Mucosa of rectum (tissue), 2 donors: ENCODE data around the gene PRKG1.
"Not testable (repeated sequence)": the region's sequence is repeated elsewhere in the genome, so short reads cannot be mapped to it uniquely, and the experiment has no call there.

ENCODE experiments used
- H3K27ac ChIP-seq, 2 donors: one replicate each; pipeline ENCODE4 v1.7.0; 2013; ENCODE audit warnings: inconsistent platforms in 2 of 2, low read depth in 2 of 2, low read length in 2 of 2
- H3K27me3 ChIP-seq, 2 donors: one replicate each; pipeline ENCODE4 v1.7.0; 2013; ENCODE audit warnings: low read length in 2 of 2; ENCODE audit not compliant: control insufficient read depth in 2 of 2, insufficient read depth in 2 of 2
- H3K36me3 ChIP-seq, 2 donors: one replicate each; pipeline ENCODE4 v1.7.0; 2013; ENCODE audit warnings: low read length in 2 of 2; ENCODE audit not compliant: control insufficient read depth in 2 of 2, insufficient read depth in 2 of 2
- H3K4me1 ChIP-seq, 2 donors: one replicate each; pipeline ENCODE4 v1.7.0; 2013; ENCODE audit warnings: low read length in 2 of 2, mild to moderate bottlenecking in 1 of 2; ENCODE audit not compliant: control insufficient read depth in 2 of 2, insufficient read depth in 2 of 2
- H3K4me3 ChIP-seq, 2 donors: one replicate each; pipeline ENCODE4 v1.7.0; 2013; ENCODE audit warnings: low read length in 2 of 2
- H3K9ac ChIP-seq, 2 donors: one replicate each; pipeline ENCODE4 v1.7.0; 2013; ENCODE audit warnings: low read length in 2 of 2, low read depth in 1 of 2, mild to moderate bottlenecking in 1 of 2
- H3K9me3 ChIP-seq, 2 donors: one replicate each; pipeline ENCODE4 v1.7.0; 2013; ENCODE audit warnings: low read length in 2 of 2; ENCODE audit not compliant: control insufficient read depth in 2 of 2
- donor health status: healthy.
- donor health status: Normal muscosa, but diverticular disease.

Gene PRKG1

GRCh38 chr10:52030975-52031374 lies 956.7 kb downstream of the PRKG1 start:
- Histone ChIP-seq H3K9me3 (no peaks in the 10 kb centered on the region), H3K36me3 (no peaks in the 10 kb centered on the region), H3K4me3 (no peak overlapping the region), H3K9ac (no peak overlapping the region), H3K27me3 (no peaks in the 10 kb centered on the region), H3K27ac (no peak overlapping the region), H3K4me1 (no peaks in the 10 kb centered on the region)

DNA sequence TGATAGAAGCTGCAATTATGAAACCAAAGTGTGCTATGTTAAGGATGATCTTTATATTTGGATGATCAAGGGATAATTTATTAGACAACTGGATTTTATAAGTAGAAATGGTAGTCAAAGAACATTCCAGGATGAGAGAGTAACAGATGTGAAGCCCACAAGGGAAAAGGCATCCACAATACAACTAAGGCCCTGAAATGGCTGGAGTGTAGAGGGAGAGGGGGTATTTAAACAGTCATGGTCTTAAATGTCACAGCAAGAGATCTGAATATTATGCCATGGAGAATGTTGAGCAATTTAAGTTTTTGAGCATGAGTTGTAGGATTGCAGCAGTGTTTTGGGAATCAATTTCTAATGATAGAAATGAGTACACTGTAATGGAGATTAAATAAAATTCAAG lies 957.5 kb downstream of the PRKG1 start:
- no peak overlapping the region for H3K27ac ChIP-seq
- H3K4me1 ChIP-seq, result no peaks in the 10 kb centered on the region
- H3K4me3 ChIP-seq, result no peak overlapping the region
- no peaks in the 10 kb centered on the region for H3K27me3 ChIP-seq
- no peak overlapping the region for H3K9ac ChIP-seq
- H3K36me3 ChIP-seq, result no peaks in the 10 kb centered on the region
- no peaks in the 10 kb centered on the region for H3K9me3 ChIP-seq

- H3K36me3 ChIP-seq, result no peaks in the 10 kb centered on the region
- no peak overlapping the region for H3K4me3 ChIP-seq
- H3K9ac ChIP-seq, result no peak overlapping the region
- no peaks in the 10 kb centered on the region for H3K4me1 ChIP-seq
- no peak overlapping the region for H3K27ac ChIP-seq
- no peaks in the 10 kb centered on the region for H3K27me3 ChIP-seq
- H3K9me3 ChIP-seq, result no peaks in the 10 kb centered on the region
Measured at GRCh38 chr10:52032681-52033629, 958.7 kb downstream of the PRKG1 start.

- H3K4me1 ChIP-seq, H3K27ac ChIP-seq: not testable (repeated sequence)
Measured at GRCh38 chr10:52039002-52039793, 964.9 kb downstream of the PRKG1 start.

GRCh38 chr10:52040486-52040885 lies 966.2 kb downstream of the PRKG1 start:
- Histone ChIP-seq H3K27ac (no peak overlapping the region), H3K9me3 (no peaks in the 10 kb centered on the region), H3K4me1 (no peaks in the 10 kb centered on the region), H3K4me3 (no peak overlapping the region), H3K36me3 (no peaks in the 10 kb centered on the region), H3K9ac (no peak overlapping the region), H3K27me3 (no peaks in the 10 kb centered on the region)

More at GRCh38 chr10:52039002-52039793, 964.9 kb downstream of the PRKG1 start:
- not testable (repeated sequence) for H3K36me3 ChIP-seq, H3K27me3 ChIP-seq, H3K9me3 ChIP-seq, H3K9ac ChIP-seq, H3K4me3 ChIP-seq

- Histone ChIP-seq H3K27me3 (no peaks in the 10 kb centered on the region), H3K4me1 (no peaks in the 10 kb centered on the region), H3K9me3 (no peaks in the 10 kb centered on the region), H3K4me3 (no peak overlapping the region), H3K27ac (no peak overlapping the region), H3K9ac (no peak overlapping the region), H3K36me3 (no peaks in the 10 kb centered on the region)
Measured at GRCh38 chr10:52043811-52044210, 969.5 kb downstream of the PRKG1 start.

- H3K27ac ChIP-seq, result no peak overlapping the region
- no peaks in the 10 kb centered on the region for H3K4me1 ChIP-seq
- H3K9ac ChIP-seq, result no peak overlapping the region
- no peaks in the 10 kb centered on the region for H3K9me3 ChIP-seq
- H3K36me3 ChIP-seq, result no peaks in the 10 kb centered on the region
- H3K4me3 ChIP-seq, result no peak overlapping the region
- no peaks in the 10 kb centered on the region for H3K27me3 ChIP-seq
Measured at GRCh38 chr10:52048051-52048450, 973.8 kb downstream of the PRKG1 start.

DNA sequence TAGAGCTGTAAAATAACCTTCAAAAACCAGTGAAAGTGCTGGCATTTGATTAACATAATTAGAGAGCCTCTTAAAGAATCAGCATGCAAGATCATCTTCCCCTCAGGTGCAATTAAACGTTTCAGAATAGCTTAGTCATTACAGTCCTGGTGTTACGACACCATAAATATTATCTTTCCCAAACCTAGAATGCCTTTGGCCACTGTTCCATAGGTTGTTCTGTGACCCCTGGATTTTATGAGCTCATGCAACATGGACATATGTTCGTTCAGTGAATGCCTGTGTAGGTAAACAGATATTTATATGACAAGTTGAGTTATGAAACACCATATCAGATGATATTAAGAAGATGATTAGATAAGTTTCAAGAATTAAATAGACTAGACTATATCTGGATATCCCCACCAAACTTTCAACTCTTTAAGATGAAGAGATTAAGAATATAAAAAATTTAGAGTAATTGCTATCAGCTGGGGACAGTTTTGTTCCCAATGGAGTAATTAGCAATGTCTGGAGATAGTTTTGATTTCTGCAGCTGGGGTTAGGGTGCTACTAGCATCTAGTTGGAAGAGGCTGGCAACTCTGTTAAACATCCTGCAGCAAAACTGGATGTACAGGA lies 976.3 kb downstream of the PRKG1 start:
- no peaks in the 10 kb centered on the region for H3K9me3 ChIP-seq
- H3K4me1 ChIP-seq, result no peaks in the 10 kb centered on the region
- no peak overlapping the region for H3K9ac ChIP-seq
- H3K27me3 ChIP-seq, result no peaks in the 10 kb centered on the region
- no peak overlapping the region for H3K27ac ChIP-seq
- no peaks in the 10 kb centered on the region for H3K36me3 ChIP-seq
- H3K4me3 ChIP-seq, result no peak overlapping the region

- no peak overlapping the region for H3K9ac ChIP-seq
- H3K36me3 ChIP-seq, result no peaks in the 10 kb centered on the region
- H3K27ac ChIP-seq, result no peak overlapping the region
- no peaks in the 10 kb centered on the region for H3K4me1 ChIP-seq
- no peaks in the 10 kb centered on the region for H3K9me3 ChIP-seq
- H3K27me3 ChIP-seq, result no peaks in the 10 kb centered on the region
- H3K4me3 ChIP-seq, result no peak overlapping the region
Measured at GRCh38 chr10:52053497-52053896, 979.2 kb downstream of the PRKG1 start.

GRCh38 chr10:52056291-52056690 lies 982.0 kb downstream of the PRKG1 start:
- no peak overlapping the region for H3K4me3 ChIP-seq
- no peaks in the 10 kb centered on the region for H3K9me3 ChIP-seq
- no peaks in the 10 kb centered on the region for H3K27me3 ChIP-seq
- H3K36me3 ChIP-seq, result no peaks in the 10 kb centered on the region
- no peak overlapping the region for H3K27ac ChIP-seq
- no peak overlapping the region for H3K9ac ChIP-seq
- no peaks in the 10 kb centered on the region for H3K4me1 ChIP-seq
